Small intestine (tissue), 7 donors: ENCODE data around the gene LLPH. TPM values are rescaled to one million over a fixed set of nuclear protein-coding genes. Genes with fewer than 3 reads are reported as not detected.

Source experiments
- DNase-seq, 2 donors: peaks; one replicate each; pipeline versions ENCODE4 v3.0.0 to v3.0.0-alpha.2; 2013
- FAIRE-seq: peaks from 2 replicates; lab custom pipeline; 2012; peaks lifted over from hg19 to GRCh38; lab: Jason Lieb, UNC
- H3K27ac ChIP-seq, 3 donors: one replicate each; pipeline ENCODE4 v1.5.1; 2013; ENCODE audit warnings: low read length in 2 of 3, mild to moderate bottlenecking in 2 of 3, control low read depth in 1 of 3, inconsistent platforms in 1 of 3, low read depth in 1 of 3, moderate library complexity in 1 of 3
- H3K27me3 ChIP-seq, 3 donors: one replicate each; pipeline ENCODE4 v1.6.1; 2013; ENCODE audit warnings: low read length in 3 of 3, inconsistent platforms in 1 of 3; ENCODE audit not compliant: control insufficient read depth in 3 of 3, insufficient read depth in 3 of 3
- H3K36me3 ChIP-seq, 3 donors: one replicate each; pipeline ENCODE4 v1.6.1; 2013; ENCODE audit warnings: low read length in 3 of 3, inconsistent platforms in 1 of 3, low read depth in 1 of 3, mild to moderate bottlenecking in 1 of 3, moderate library complexity in 1 of 3; ENCODE audit not compliant: control insufficient read depth in 3 of 3, insufficient read depth in 2 of 3
- H3K4me1 ChIP-seq, 3 donors: one replicate each; pipeline ENCODE4 v1.6.1; 2013; ENCODE audit warnings: low read length in 2 of 3, inconsistent platforms in 1 of 3, low read depth in 1 of 3, mild to moderate bottlenecking in 1 of 3, moderate library complexity in 1 of 3; ENCODE audit not compliant: control insufficient read depth in 3 of 3, insufficient read depth in 2 of 3
- H3K4me3 ChIP-seq, 3 donors: one replicate each; pipeline ENCODE4 v1.5.1; 2013; ENCODE audit warnings: low read length in 3 of 3, control low read depth in 1 of 3, inconsistent platforms in 1 of 3, low read depth in 1 of 3, mild to moderate bottlenecking in 1 of 3, moderate library complexity in 1 of 3
- H3K9me3 ChIP-seq, 2 donors: one replicate each; pipeline ENCODE4 v1.6.1; 2013; ENCODE audit warnings: low read depth in 1 of 2, low read length in 1 of 2; ENCODE audit not compliant: control insufficient read depth in 2 of 2, insufficient read depth in 1 of 2
- WGBS, 3 donors: extraction: QIAGEN DNeasy Blood & Tissue Kit; methylation state at CpG; one replicate each; pipeline ENCODE4 v1.1.7; 2013; 5-methylcytosine and 5-hydroxymethylcytosine counted together
- polyA plus RNA-seq, 4 donors: library from polyadenylated mRNA; stranded (reverse) in 3 of 4; unstranded in 1 of 4; fragments of 200-250 nt in 3 of 4; fragments of 120-200 nt in 1 of 4; gene quantifications; one replicate each; pipeline versions ENCODE4 v1.2.1 to v1.2.3, GENCODE V29; 2013
- donor health status: healthy with polysubstance abuse.
- donor health status: control.
- donor health status: control.
- donor health status: Bipolar disorder and iron deficiency.
- donor health status: healthy.

The LLPH gene
- polyA plus RNA-seq, 4 donors, result 18.8 to 29.7 (median 27.4) TPM

DNA sequence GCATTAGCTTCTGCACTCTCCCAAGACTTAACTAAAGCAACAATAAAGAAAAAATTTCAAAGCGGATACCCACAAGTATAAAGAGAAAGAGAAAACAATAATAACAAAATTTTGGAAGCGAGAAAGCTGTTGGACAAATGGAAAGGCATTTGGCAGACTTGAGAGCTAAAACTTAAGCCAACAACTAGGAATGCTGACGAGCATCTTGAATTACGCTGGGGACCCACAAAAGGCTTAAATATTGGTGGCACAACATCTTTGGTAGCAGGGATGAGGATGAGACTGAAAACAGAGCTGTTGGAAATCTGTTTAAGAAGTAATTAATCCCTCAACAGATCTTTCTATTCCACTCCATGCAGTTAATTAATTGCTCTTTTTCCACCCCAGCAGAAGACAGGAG is 49.8 kb downstream of the LLPH start:
- FAIRE-seq (no peak), DNase-seq (no peak)
- 79 to 92% (median 92%) methylated on average over 4 of the region's 4 CpGs for WGBS, 3 donors
- Histone ChIP-seq H3K36me3 (no peaks in the 10 kb centered on the region), H3K4me3 (no peak overlapping the region), H3K4me1 (no peaks in the 10 kb centered on the region), H3K27ac (no peak overlapping the region), H3K9me3 (no peaks in the 10 kb centered on the region), H3K27me3 (peaks cover 0 to 6% (median 3%) of the 10 kb centered on the region in 3 donors)

DNA sequence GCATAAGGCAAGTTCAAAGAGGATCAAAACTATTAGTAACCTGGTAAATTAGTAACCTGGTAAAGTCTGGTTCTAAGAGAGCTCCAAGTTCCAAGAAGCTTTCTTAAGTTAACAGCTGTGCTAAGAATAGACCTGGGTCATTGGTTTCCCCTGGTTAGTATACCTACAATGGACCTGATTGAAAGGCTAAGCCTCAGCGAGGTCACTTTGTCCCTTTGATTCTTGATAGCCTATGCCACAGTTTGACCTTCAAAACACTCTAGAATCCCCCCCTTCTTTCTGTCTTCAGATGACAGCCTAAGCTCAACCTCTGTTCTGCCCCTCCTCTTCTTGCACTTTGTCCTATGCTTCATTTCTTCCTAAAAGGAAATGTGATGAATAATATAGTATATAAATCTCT is 53.0 kb downstream of the LLPH start:
- no peaks in the 10 kb centered on the region for H3K36me3 ChIP-seq
- H3K27ac ChIP-seq, result no peak overlapping the region
- DNase-seq (no peak), FAIRE-seq (no peak)
- no peaks in the 10 kb centered on the region for H3K9me3 ChIP-seq
- WGBS, 3 donors, result 71 to 91% (median 80%) methylated on average over 1 of the region's 1 CpG
- no peak overlapping the region for H3K4me3 ChIP-seq
- H3K4me1 ChIP-seq, result no peaks in the 10 kb centered on the region
- H3K27me3 ChIP-seq, result peaks cover 0 to 6% (median 4%) of the 10 kb centered on the region in 3 donors

- Histone ChIP-seq H3K4me3 (no peak overlapping the region), H3K9me3 (no peaks in the 10 kb centered on the region), H3K27me3 (peaks cover 0 to 4% (median 3%) of the 10 kb centered on the region in 3 donors), H3K4me1 (no peaks in the 10 kb centered on the region), H3K27ac (no peak overlapping the region), H3K36me3 (no peaks in the 10 kb centered on the region)
- DNase-seq (no peak), FAIRE-seq (no peak)
- WGBS, 3 donors, result 37 to 67% (median 49%) methylated on average over 2 of the region's 2 CpGs
Observed at GRCh38 chr12:66074561-66074960, 56.0 kb downstream of the LLPH start.

GRCh38 chr12:66072566-66072965 is 58.0 kb downstream of the LLPH start:
- peaks cover 0 to 4% (median 0%) of the 10 kb centered on the region in 3 donors for H3K27me3 ChIP-seq
- no peaks in the 10 kb centered on the region for H3K36me3 ChIP-seq
- no peaks in the 10 kb centered on the region for H3K9me3 ChIP-seq
- DNase-seq, result no peak
- 67 to 77% (median 74%) methylated on average over 7 of the region's 7 CpGs for WGBS, 3 donors
- no peak overlapping the region for H3K4me3 ChIP-seq
- no peak overlapping the region for H3K27ac ChIP-seq
- no peak for FAIRE-seq
- no peaks in the 10 kb centered on the region for H3K4me1 ChIP-seq

- FAIRE-seq, result no peak
- H3K27ac ChIP-seq, result no peak overlapping the region
Observed at GRCh38 chr12:66072135-66072534, 58.4 kb downstream of the LLPH start.

GRCh38 chr12:66071549-66071948 is 59.0 kb downstream of the LLPH start:
- WGBS, 3 donors, result 93 to 96% (median 94%) methylated on average over 1 of the region's 1 CpG
- peaks cover 0 to 4% (median 2%) of the 10 kb centered on the region in 3 donors for H3K27me3 ChIP-seq
- no peak for FAIRE-seq

More at GRCh38 chr12:66072135-66072534, 58.4 kb downstream of the LLPH start:
- H3K27me3 ChIP-seq, result peaks cover 0 to 4% (median 0%) of the 10 kb centered on the region in 3 donors
- H3K9me3 ChIP-seq, result no peaks in the 10 kb centered on the region
- no peaks in the 10 kb centered on the region for H3K36me3 ChIP-seq
- no peak for DNase-seq
- WGBS, 3 donors, result 63 to 79% (median 69%) methylated on average over 2 of the region's 2 CpGs
- no peak overlapping the region for H3K4me3 ChIP-seq
- H3K4me1 ChIP-seq, result no peaks in the 10 kb centered on the region

GRCh38 chr12:66070378-66071120 is 60.0 kb downstream of the LLPH start:
- H3K27me3 ChIP-seq, result peaks cover 0 to 2% (median 0%) of the 10 kb centered on the region in 3 donors
- no peak for DNase-seq
- WGBS, 3 donors, result 85 to 89% (median 86%) methylated on average over 9 of the region's 9 CpGs
- no peak for FAIRE-seq
- H3K27ac ChIP-seq, result no peak overlapping the region
- no peaks in the 10 kb centered on the region for H3K36me3 ChIP-seq
- H3K4me3 ChIP-seq, result no peak overlapping the region
- H3K9me3 ChIP-seq, result no peaks in the 10 kb centered on the region
- H3K4me1 ChIP-seq, result no peaks in the 10 kb centered on the region

More at GRCh38 chr12:66071549-66071948, 59.0 kb downstream of the LLPH start:
- Histone ChIP-seq H3K9me3 (no peaks in the 10 kb centered on the region), H3K36me3 (no peaks in the 10 kb centered on the region), H3K4me3 (no peak overlapping the region), H3K4me1 (no peaks in the 10 kb centered on the region), H3K27ac (no peak overlapping the region)
- DNase-seq, result no peak

DNA sequence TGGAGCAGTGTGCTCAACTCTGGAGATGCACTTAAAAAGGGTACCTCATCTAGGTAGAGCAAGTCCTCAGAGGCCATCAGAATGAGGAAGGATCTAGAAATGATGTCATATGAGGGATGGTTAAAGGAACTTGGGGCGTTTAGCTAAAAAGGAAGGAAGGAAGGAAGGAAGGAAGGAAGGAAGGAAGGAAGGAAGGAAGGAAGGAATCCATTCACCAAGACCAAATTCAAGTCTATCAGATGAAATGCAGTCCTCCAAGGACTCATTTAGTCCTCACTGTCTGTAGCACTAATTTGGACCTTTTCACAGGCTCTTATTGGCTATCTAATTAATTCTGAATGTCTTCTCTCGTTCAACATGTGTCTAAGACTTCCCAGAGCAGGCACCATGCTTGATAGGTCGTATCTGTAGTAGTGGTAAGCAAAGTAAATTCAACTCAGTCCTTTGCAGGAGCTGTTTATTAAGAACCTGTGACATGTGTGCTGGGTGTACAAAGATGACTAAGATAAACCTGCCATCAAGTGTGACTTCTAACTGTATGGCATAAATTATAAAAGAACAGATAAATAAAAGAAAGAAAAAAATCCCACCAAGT is 63.5 kb downstream of the LLPH start:
- WGBS, 3 donors, result 46 to 58% (median 49%) methylated on average over 3 of the region's 3 CpGs
- FAIRE-seq, result no peak

More for the DNA sequence above, 63.5 kb downstream of the LLPH start:
- Histone ChIP-seq H3K27me3 (peaks cover 0 to 2% (median 0%) of the 10 kb centered on the region in 3 donors), H3K4me3 (no peak overlapping the region), H3K36me3 (no peaks in the 10 kb centered on the region), H3K27ac (no peak overlapping the region), H3K4me1 (no peaks in the 10 kb centered on the region), H3K9me3 (no peaks in the 10 kb centered on the region)
- DNase-seq, result no peak
